H1 (cell line): ENCODE results near the gene GPX8.

Experiments
- ATF2 ChIP-seq: IDR thresholded peaks from 2 replicates; pipeline ENCODE4 v1.6.1; 2012; ENCODE audit warnings: low read length, inconsistent platforms
- CBX8 ChIP-seq: fragments of 300-800, 300-1000 bp; sonication (generic); IDR thresholded peaks from 2 replicates; pipeline ENCODE4 v1.7.1; 2016; ENCODE audit warnings: low read depth, low read length, borderline replicate concordance
- CTCF ChIP-seq, 3 experiments: IDR thresholded peaks; 1 replicate in 2 of 3; 2 replicates in 1 of 3; pipeline versions ENCODE4 v1.5.1 to v1.6.1; 2011; ENCODE audit warnings: low read length in 3 of 3, mild to moderate bottlenecking in 3 of 3, inconsistent platforms in 2 of 3, low read depth in 1 of 3, moderate library complexity in 1 of 3; ENCODE audit not compliant: insufficient read depth in 1 of 3; ENCODE audit errors: control extremely low read depth in 1 of 3
- EP300 ChIP-seq, 2 experiments: IDR thresholded peaks; 1 replicate in 1 of 2; 2 replicates in 1 of 2; pipeline ENCODE4 v1.6.1; 2011 to 2012; ENCODE audit warnings: low read depth in 2 of 2, low read length in 2 of 2, mild to moderate bottlenecking in 2 of 2, borderline replicate concordance in 1 of 2, inconsistent platforms in 1 of 2, moderate library complexity in 1 of 2
- EZH2 ChIP-seq: fragments of 200-600 bp; sonication (generic); IDR thresholded peaks from 2 replicates; pipeline ENCODE4 v1.7.1; 2012; ENCODE audit warnings: low read depth, mild to moderate bottlenecking, moderate library complexity, low read length, inconsistent platforms; ENCODE audit not compliant: severe bottlenecking
- GABPA ChIP-seq: IDR thresholded peaks from 2 replicates; pipeline ENCODE4 v1.6.1; 2011; ENCODE audit warnings: mild to moderate bottlenecking, low read length, moderate library complexity, borderline replicate concordance; ENCODE audit not compliant: insufficient read depth
- MAFK ChIP-seq: IDR thresholded peaks from 2 replicates; pipeline ENCODE4 v1.6.1; 2012; ENCODE audit warnings: low read depth, mild to moderate bottlenecking, improper control_type of control experiment, low read length
- NRF1 ChIP-seq: IDR thresholded peaks from 2 replicates; pipeline ENCODE4 v1.6.1; 2011; ENCODE audit warnings: mild to moderate bottlenecking, low read depth, low read length, improper control_type of control experiment
- POLR2AphosphoS5 ChIP-seq: IDR thresholded peaks from 2 replicates; pipeline ENCODE4 v1.6.1; 2011; ENCODE audit warnings: low read depth, low read length
- RBBP5 ChIP-seq: IDR thresholded peaks from 2 replicates; pipeline ENCODE4 v1.7.1; 2012; ENCODE audit warnings: low read depth, mild to moderate bottlenecking, inconsistent platforms, low read length, moderate library complexity, borderline replicate concordance
- RFX5 ChIP-seq: IDR thresholded peaks from 2 replicates; pipeline ENCODE4 v1.6.1; 2011; ENCODE audit warnings: low read depth, low read length, improper control_type of control experiment, borderline replicate concordance
- TAF1 ChIP-seq: IDR thresholded peaks from 2 replicates; pipeline ENCODE4 v1.6.1; 2011; ENCODE audit warnings: mild to moderate bottlenecking, low read depth, low read length

- TF ChIP-seq TAF1: no peak
- no peak for TF ChIP-seq CBX8
- TF ChIP-seq CTCF (IDR thresholded peaks at IDR 0.05; ENCODE audit: control extremely low read depth in 1 of 3, insufficient read depth in 1 of 3, low read depth in 1 of 3, low read length in 3 of 3): no peak
- no peak for TF ChIP-seq EP300 (IDR thresholded peaks at IDR 0.05; ENCODE audit: borderline replicate concordance in 1 of 2, low read depth in 2 of 2, low read length in 2 of 2)
- TF ChIP-seq GABPA: no peak
- no peak for TF ChIP-seq ATF2
- no peak for TF ChIP-seq NRF1
- TF ChIP-seq RBBP5: no peak
- no peak for TF ChIP-seq MAFK
- no peak for TF ChIP-seq EZH2
- TF ChIP-seq POLR2AphosphoS5: no peak
- no peak for TF ChIP-seq RFX5
Measured at GRCh38 chr5:55134053-55134722, 25.8 kb upstream of the GPX8 start.
